Activated naive CD4-positive, alpha-beta T cell treated with Interleukin-2 at 50 U/mL for 16 hours (primary cell): ENCODE data around the gene CEP41.

Experiments
- DNase-seq: peaks from one replicate; pipeline ENCODE4 v3.0.0-alpha.2; 2020

Gene CEP41

DNA sequence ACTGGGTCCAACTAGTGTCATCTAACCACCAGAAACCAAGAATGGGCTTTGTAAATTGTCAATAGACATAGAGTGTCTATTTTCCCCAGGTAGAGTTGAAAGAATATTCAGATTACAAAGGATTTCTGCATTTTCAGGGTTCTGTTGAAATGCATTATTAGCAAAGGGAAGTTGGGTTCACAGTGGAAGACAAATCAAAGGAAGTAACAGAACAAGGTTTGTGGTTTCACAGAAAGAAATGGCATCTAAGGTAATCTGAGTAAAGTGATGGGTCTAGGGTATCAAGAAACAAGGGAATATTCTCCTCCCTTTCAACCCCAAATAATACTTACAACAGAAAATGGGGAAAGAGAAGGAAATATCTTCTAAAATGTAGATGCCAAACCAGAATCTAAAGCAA, 25.8 kb downstream of the CEP41 start:
- DNase-seq, result no peak

DNA sequence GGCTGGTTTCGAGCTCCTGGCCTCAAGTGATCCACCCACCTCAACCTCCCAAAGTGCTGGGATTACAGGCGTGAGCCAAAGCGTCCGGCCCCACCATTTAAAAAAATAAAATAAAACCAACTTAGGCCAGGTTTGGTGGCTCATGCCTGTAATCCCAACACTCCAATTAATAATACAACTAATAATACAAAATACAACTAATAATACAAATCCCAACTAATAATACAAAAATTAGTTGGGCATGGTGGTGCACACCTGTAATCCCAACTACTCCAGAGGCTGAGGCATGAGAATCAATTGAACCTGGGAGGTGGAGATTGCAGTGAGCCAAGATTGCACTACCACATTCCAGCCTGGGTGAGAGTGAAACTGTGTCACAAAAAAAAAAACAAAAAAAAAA, 27.6 kb downstream of the CEP41 start:
- DNase-seq, result no peak

DNA sequence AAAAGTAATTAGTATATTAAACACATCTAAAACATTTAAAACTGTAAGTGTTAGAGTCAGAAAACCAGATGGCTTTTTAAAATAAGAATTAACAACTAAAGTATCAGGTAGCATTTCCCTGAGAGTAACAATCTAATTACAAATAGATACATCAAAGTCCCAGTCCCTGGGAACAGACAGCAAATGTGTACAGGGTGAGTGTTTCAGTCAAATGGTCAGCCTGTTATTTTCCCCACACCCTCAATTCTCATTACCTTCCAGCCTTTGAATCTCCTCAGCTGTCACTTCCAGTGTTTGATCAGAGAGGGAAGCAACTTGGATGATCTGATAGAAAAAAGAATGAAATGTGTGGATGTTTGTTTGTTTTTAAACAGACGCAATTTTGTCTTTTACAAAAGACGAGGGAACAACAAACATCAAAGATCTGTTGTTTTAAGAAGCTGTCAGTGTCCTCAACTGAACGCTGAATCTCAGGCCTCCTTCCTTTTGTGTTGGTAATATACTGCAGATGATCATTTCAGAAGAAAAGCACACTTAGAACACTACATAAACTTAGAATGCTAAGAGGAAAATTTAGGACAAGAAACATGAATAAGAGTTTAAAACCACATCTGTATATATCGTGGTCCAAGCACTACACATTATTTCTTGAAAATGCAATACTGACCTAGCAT, 29.8 kb downstream of the CEP41 start:
- no peak for DNase-seq

DNA sequence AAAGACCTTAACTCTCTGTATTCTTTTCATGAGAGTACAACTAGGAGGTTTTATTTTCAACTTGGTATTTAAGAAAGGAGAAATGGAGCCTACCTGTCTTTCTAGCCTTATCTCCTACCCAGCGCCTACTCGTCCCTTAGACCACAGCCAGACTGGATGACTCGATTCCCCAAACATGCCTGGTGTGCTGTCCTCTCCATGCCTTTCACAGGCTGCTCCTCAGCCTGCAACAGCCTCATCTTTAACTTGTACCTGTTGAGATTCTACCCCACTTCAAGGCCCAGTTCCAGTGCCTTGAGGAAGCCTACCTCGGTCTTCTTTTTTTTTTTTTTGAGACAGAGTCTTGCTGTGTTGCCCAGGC, 31.1 kb downstream of the CEP41 start:
- no peak for DNase-seq

DNA sequence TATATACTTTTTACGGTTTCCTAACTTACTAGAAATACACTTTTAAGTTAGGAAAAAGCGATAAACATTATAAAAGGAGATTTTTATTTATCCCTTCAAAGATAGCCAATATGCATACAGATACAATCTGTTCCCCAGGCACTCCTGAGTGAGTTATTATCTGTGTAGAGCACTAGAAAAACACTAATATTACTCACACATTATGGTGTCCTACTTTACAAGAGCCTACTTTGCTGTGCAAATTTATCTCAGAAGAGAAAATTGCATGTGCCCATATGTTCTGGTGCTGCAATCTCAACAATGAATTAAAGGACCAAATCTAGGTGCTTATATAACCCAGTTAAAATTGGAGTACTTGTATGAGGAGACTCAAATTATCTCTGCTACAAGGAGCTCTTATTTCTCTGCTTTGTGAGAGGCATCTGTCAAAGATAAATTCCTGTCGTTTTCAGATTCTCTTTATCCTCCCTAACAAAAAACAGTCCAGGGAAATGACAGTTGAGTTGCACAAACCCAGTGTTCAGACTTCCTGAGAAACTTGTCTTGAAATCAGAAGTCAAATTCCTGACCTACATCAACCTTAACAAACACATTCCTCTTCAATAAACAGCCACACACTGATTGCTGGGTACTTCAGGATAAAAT, 31.6 kb downstream of the CEP41 start:
- no peak for DNase-seq

DNA sequence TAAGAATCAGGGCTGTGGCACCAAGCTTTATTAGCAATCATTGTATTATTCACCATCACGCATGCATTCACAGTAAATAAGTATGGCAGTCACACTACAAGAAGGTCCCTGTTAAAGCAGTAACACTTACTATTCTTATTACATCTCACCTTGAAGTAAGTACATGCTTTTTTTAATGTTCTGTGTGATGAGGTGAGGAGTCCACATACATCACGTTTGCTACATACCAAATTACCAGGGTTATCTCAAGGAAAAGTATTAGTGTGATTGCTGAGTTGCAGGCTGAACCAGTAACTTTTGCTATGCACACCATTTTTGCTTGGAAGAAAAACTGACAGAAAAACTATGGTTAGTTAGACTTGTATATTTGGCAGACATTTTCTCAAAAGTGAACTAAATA, 35.8 kb downstream of the CEP41 start:
- no peak for DNase-seq

DNA sequence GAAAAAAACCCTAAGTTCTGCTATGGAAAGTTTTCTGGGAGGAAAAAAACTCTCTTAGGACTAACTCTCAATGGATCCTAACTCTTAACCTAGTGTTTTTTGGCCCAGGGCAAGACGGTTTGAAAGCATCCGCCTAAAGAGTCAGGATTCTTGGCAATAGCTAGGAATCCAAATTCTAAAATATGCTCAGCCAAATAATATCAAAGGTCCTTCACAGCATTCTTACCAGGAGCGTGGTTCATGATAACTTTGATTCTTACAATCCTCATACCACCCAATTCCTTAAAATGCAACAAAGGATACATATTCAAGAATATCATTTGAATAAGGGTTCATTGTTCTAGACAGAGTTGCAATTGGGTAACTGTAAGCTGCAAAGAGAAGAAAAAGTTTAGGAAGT, 39.2 kb downstream of the CEP41 start:
- no peak for DNase-seq

DNA sequence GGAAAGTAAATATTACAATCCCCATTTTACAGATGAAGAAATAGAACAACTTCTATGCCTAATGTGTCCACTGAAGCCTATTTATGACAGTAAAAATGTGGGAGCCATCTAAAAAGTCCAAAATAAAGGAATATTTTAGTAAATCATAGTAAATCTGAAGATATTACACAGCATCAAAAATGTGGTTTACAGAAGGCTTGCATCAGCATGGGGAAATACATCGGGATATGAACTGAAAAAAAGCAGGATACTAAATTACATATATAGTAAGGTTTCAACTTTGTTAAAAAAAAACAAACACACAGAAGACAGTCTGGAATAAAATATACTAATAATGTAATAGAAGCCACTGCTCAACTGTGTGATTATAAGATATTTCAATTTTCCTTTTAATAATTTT, 39.7 kb downstream of the CEP41 start:
- no peak for DNase-seq

DNA sequence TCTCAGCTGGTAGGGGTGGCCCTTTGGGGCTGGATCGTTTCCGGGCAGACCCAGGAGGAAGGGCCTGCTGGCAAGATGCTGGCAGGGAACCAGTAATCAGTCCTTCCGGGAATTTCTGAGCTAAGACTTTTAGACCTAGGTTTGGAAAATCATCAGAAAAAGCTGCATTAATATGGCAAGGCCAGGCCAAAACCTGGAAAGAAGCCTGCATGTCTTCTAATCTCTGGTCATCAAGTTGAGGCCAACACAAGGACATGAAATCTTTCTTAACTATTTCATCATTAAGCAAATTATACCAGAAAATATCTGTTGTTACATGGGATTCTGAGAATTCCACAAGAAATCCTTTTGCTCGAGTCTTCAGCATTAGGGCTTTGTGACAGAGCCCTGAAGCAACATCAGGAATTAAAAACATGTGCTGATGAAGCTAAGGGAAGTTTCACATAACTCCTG, 40.7 kb downstream of the CEP41 start:
- no peak for DNase-seq

DNA sequence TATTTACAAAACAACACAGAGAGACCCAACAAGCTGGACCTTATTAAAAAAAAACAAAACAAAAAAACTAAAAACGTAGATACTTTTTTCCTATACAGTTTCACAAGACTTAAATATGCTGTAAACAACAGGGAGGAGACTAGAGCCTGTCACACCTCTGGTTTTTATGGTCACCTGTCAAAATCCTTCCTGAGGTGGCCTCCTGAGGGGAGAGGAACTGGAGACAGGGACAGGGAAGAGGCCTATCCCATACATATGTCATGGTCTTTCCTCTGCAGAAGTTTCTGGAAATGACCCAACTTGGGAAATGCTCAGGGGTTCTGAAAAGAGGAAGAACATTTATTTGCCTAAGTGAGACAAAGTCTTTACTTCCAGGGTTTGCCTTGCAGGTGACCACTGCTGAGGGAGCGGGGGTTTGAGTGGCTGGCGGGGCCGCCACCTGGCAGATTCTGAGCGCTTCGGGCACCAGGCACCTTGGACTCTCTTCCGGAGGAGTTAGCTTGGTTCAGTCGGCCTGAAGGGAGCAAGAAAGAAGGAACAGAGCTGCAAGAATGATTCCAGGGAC, 42.2 kb downstream of the CEP41 start:
- no peak for DNase-seq

DNA sequence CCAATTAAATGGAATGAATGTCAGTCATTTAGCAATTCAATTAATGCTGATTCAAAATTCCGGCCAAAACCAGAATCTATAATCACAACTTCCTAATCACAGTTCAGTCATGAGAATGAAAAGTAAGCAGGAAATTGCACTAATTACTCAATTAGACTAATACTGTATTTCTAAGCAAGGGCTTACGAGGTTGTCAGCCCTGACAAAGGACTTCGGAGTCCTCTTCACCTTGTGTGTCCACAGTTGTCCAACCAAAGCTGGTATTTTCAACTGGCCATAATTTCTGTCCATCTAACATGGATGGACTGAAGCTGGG, 43.1 kb downstream of the CEP41 start:
- DNase-seq, result no peak

DNA sequence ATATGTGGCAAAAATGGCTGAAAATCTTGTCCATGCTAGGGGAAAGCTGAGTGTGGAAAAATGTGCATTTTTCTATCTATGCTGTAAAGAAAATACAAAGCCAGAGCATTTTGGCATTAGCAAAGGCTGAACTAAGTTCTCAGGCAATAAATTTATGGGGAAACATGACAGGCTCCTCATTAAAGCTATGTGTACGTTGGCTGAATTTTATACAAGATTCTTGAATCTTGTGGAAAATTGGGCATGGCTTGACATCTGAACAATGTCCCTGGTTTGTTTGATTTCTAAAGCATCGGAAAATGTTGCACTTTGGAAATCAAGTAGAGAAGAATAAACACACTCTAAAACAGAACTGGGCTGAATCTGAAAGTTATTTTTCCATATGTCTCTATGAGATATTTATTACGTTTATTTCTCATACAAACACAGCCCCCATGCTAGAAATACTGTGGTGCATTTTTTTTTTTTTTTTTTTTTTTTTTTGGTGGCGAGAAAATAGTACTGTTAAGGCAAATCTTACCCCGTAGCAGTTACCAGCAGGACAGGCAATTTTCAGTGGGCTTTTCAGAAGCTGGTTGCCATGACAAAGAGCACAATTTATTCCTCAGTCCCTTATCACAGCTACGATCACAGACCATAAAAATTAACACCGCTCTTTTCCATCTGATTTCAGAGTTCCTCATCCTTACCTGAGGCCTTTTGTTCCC, 43.6 kb downstream of the CEP41 start:
- no peak for DNase-seq

DNA sequence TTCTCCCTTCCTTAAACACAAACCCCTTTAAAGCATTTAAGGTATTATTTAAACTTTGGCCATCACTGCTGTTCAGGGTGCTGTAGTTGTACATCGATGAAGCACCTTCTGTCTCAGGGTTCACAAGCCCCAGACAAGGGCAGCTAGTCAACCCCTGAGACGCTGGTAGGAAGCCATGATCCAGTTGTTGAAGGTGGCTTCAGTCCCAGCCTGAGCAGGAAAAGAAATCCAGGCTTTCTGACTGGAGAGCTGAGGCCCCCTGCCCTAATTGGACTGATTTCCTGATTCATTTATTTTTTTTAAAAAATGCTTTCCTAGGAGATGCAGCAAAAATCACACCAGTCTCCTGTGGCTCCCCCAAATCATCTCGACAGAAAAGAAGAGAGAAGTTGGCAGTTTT, 44.7 kb downstream of the CEP41 start:
- no peak for DNase-seq

DNA sequence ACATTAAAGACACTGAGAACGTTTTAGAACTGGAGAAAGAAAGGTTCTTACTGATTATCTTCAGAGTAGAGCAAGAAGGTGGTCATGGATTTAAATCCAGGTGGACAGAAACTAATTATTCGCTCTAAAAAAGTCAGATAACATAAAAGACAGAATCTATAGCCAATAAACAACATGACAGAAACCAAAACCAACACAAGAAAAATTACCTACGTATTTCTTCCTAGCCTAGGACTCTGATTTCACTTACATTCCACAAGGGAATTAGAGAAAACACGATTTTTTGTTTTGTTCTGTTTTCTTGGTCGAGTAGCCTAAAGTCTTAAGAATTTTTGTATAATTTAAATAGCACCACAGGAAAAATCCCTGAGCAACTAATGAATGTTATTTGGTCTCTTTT, 45.4 kb downstream of the CEP41 start:
- DNase-seq, result no peak

DNA sequence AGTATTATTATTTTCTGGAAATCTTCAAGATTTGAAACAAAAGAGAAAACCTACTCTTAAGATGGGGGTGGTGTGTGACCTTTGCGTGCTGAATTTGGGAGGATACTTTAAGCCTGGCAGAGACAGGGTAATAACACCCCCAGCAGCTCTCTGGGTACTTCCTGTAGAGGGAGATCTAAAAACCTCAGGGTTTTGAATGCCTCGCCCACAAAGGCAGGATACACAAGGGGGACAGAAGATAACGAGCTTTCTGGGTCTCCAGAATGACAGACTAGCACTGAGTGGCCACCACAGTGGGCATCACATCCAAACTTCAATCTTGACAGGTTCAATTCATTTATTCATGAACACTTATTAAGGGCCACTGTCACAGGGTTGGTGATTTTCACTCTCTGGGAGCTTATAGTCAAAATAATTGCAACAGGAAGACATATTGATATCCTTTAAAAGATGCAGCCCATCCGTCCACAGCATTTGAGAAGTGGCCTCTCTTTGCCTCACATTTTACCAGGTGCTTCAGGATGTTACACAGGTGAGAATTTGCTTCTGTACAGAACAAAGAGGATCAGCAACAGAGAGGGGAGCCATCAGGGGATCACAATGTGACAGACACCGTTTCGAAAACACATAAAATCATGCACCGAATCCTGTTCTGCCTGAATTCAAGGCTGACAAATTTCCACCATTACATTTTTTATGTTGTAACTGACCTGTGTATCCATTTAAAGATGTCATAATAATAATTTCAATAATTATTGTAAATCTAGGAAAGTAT, 46.2 kb downstream of the CEP41 start:
- peak; percentile 4 for DNase-seq

DNA sequence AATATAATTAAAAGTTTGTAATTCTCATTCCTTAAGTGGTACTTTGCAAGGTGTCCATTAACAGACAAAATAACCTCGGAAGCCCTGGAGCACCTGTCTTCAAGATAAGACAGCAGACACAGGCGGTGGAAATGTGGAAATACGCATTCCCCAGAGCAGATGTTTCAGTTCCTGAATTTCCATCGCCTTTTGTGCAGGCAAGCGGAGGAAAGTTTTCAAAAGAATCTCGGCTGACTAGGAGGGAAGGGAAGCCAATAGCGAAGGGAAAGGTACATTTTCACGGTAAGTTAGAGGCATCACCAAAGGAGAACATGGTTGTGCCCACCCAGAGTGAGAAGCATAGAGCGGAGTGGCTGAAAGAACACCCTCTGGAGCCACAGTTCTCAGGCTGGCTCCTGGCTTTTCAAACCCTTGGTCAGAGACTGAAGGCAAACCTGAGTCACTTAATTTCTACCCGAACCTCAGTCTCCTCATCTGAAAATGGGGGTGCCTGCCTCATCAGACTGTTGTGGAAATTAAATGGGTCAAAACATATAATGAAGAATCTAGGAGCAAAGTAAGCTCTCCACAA, 46.9 kb downstream of the CEP41 start:
- no peak for DNase-seq

DNA sequence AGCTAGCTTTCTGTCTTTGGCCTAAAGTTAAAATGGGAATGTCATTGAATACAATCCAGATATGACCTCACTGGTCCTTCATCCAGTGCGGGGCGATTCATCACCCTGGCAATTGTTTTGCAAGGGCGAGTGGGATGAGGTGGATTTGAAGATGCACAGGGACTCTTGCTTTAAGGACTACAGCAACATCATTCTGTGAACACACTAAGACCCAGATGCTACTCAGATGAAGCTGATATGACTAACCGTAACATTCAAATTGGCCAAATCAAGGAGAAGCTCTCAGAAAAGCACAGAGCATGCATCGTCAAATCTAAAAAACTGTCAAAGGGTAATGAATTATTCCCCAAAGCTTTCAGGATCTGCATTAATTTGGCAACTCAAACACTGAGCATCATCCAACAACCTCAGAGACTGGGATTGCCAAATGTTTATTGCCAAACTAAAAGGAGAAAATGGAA, 47.7 kb downstream of the CEP41 start:
- no peak for DNase-seq

DNA sequence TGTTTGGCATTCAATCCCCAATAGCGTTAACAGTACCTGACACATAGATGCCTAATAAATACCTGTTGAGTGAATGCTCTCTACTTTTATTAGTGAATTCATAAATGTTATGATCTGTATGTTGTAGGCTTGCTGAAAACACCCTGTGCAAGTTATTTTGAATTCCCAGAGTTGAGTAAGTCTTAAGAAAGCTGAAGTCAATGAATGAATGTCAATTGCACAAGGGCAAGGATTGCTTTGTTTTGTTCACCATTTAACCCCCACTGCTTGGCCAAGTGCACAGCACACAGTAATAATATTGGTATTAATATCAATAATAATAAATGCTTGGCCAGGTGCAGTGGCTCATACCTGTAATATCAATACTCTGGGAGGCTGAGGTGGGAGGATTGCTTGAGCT, 50.3 kb downstream of the CEP41 start:
- DNase-seq, result no peak

DNA sequence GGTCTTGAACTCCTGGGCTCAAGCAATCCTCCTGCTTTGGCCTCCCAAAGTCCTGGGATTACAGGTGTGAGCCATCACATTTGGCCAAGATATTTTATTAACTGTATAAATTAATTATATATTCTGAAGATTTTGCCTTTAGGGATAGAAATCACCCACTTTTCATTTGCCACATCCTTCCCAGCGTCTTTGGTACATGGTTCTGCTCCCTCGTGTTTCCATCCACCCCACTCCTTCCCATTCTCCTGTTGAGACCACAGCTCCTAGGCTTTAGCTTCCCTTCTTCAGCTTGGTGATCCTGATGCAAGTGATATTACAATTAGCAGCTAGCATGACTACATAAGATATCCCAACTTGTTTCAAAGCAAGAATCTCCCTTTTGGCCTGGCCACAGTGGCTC, 52.1 kb downstream of the CEP41 start:
- no peak for DNase-seq

DNA sequence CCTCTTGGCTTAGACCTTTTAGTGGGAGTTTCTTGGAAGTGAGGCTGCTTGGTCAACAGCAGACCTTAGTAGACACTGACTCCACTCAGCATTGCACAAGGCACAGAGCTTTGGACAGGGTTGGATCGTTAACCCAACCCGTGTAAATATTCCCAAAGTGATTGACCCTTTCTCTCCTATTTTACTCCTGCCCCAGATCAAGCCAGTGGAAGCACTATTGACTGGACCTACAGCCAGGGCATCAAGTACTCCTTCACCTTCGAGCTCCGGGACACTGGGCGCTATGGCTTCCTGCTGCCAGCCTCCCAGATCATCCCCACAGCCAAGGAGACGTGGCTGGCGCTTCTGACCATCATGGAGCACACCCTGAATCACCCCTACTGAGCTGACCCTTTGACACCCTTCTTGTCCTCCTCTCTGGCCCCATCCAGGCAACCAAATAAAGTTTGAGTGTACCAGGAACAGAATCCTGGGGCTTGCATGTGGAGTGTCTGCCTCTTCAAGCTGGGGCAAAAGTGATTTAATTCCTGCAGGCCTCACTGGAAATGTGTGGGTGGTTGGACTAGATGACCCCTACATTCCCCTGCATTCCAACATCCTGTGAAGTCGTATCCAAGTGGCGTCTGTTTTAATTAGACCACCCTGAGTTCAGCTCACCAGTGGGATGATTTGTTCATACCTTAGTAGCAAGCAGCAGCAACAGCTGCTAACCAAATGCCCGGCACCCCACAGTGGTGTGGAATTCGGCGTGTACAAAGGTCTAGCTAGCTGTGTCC, 53.0 kb downstream of the CEP41 start:
- no peak for DNase-seq

DNA sequence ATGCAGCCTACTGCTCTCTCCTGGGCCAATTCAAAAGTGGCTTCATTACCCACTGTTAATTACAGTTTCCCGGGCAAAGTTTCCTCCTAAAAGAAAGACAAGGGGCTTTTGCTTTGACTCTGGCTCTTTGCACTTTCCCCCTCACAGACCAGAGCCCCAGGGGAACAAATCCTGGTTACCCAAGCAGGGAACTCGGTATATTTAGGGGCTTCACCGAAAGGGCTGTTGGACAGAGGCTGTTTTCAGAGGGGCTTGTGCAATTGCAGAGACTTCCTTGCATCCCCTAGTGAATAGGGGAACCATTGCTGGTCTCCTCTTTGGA, 53.5 kb downstream of the CEP41 start:
- DNase-seq, result no peak

DNA sequence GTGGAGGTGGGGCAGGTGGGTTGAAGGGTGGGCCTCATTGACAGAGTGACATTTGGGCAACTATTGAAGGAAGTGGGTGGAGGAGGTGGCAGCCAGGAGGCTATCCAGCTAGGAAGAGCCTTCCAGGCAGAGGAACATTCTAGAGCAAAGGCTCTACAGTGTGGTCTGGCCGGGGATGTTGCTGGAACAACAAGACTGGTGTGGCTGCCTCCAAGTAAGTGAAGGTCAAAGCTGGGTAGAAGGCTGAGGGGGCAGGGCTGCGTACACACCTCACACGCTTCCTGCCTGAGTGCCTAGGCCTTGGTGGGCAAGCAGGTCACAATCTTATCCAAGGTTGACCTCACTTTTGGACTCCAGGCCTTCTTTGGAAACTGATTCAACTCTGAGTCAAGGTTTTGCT, 53.9 kb downstream of the CEP41 start:
- no peak for DNase-seq
